B cell (primary cell): ENCODE data around the gene HNRNPU. TPM values are rescaled to one million over a fixed set of nuclear protein-coding genes. Genes with fewer than 3 reads are reported as not detected.

Experiments
- ATAC-seq: fragments of 200-7000 bp; cut with Tn5 transposase; one replicate; pipeline ENCODE4 v1.10.0; 2021; ENCODE audit warnings: low read depth, mild to moderate bottlenecking, moderate number of reproducible peaks, moderate library complexity
- CTCF ChIA-PET: fragments of 350-600 bp; sonication (Branson Sonifier 250); formaldehyde crosslinking; loops from one replicate; lab custom pipeline; 2021; ENCODE audit warnings: antibody characterized with exemption, inconsistent platforms; lab: Charles Lee
- POLR2A ChIA-PET: fragments of 350-600 bp; sonication (Branson Sonifier 250); formaldehyde crosslinking; loops from one replicate; lab custom pipeline; 2021; ENCODE audit warnings: antibody characterized with exemption; lab: Charles Lee
- DNase-seq: peaks from one replicate; pipeline ENCODE4 v3.0.0; 2013
- H2AFZ ChIP-seq: 2 replicates; pipeline ENCODE4 v1.6.1; 2012; ENCODE audit warnings: mild to moderate bottlenecking, low read depth, low read length; ENCODE audit not compliant: insufficient read depth, poor library complexity, severe bottlenecking
- H3K27ac ChIP-seq, 2 donors: 1 replicate in 1 of 2; 2 replicates in 1 of 2; pipeline ENCODE4 v1.5.1; 2012 to 2013; ENCODE audit warnings: low read length in 2 of 2, mild to moderate bottlenecking in 2 of 2, moderate library complexity in 1 of 2
- H3K27me3 ChIP-seq, 4 experiments: fragments of 200-600 bp in 1 of 4; sonication (generic) in 1 of 4; replicated peaks in 1 of 4; 1 replicate in 2 of 4; 2 replicates in 2 of 4; pipeline versions ENCODE4 v1.6.1 to v1.7.0; 2013 to 2016; ENCODE audit warnings: low read length in 3 of 4, mild to moderate bottlenecking in 2 of 4, mixed read lengths in 1 of 4, moderate library complexity in 1 of 4; ENCODE audit not compliant: insufficient read depth in 4 of 4, control insufficient read depth in 3 of 4; ENCODE audit errors: control extremely low read depth in 1 of 4
- H3K36me3 ChIP-seq, 2 experiments: replicated peaks in 1 of 2; 1 replicate in 1 of 2; 2 replicates in 1 of 2; pipeline versions ENCODE4 v1.6.1 to v1.7.1; 2013; ENCODE audit warnings: low read length in 1 of 2; ENCODE audit not compliant: insufficient read depth in 2 of 2, control insufficient read depth in 1 of 2; ENCODE audit errors: control extremely low read depth in 1 of 2, extremely low read depth in 1 of 2
- H3K4me1 ChIP-seq, 2 donors: fragments of 200-600 bp in 1 of 2; sonication (generic) in 1 of 2; 1 replicate in 1 of 2; 2 replicates in 1 of 2; pipeline versions ENCODE4 v1.5.1 to v1.6.1; 2013 to 2017; ENCODE audit warnings: low read length in 2 of 2; ENCODE audit not compliant: control insufficient read depth in 2 of 2, insufficient read depth in 2 of 2
- H3K4me2 ChIP-seq: replicated peaks from 2 replicates; pipeline ENCODE3; 2012; ENCODE audit warnings: mild to moderate bottlenecking, low read depth, low read length; ENCODE audit not compliant: poor library complexity, severe bottlenecking
- H3K4me3 ChIP-seq, 5 experiments: fragments of 200-600 bp in 1 of 5; sonication (generic) in 1 of 5; 1 replicate in 3 of 5; 2 replicates in 2 of 5; pipeline versions ENCODE4 v1.5.1 to v1.7.0; 2011 to 2016; ENCODE audit warnings: low read length in 4 of 5, mild to moderate bottlenecking in 4 of 5, low read depth in 2 of 5, control low read depth in 1 of 5, moderate library complexity in 1 of 5; ENCODE audit not compliant: insufficient read depth in 1 of 5; ENCODE audit errors: control extremely low read depth in 1 of 5, extremely low read depth in 1 of 5
- H3K79me2 ChIP-seq: fragments of 200-600 bp; sonication (generic); one replicate; pipeline ENCODE4 v1.6.0; 2016; ENCODE audit warnings: low read length; ENCODE audit not compliant: control insufficient read depth, insufficient read depth
- H3K9ac ChIP-seq: fragments of 200-600 bp; sonication (generic); 2 replicates; pipeline ENCODE4 v1.6.1; 2017; ENCODE audit warnings: mild to moderate bottlenecking, low read length, moderate library complexity
- H3K9me3 ChIP-seq, 3 donors: one replicate each; pipeline versions ENCODE4 v1.6.1 to v1.7.1; 2013; ENCODE audit warnings: low read length in 2 of 3; ENCODE audit not compliant: control insufficient read depth in 2 of 3, insufficient read depth in 1 of 3; ENCODE audit errors: control extremely low read depth in 1 of 3
- H4K20me1 ChIP-seq: 2 replicates; pipeline ENCODE4 v1.6.0; 2012; ENCODE audit warnings: mild to moderate bottlenecking, low read length; ENCODE audit not compliant: insufficient read depth, control insufficient read depth, poor library complexity, severe bottlenecking
- H3K27ac Mint-ChIP-seq: one replicate; pipeline ENCODE4 v1.8.0; 2021; ENCODE audit warnings: mixed read lengths
- H3K27me3 Mint-ChIP-seq: one replicate; pipeline ENCODE4 v1.8.0; 2021; ENCODE audit warnings: mixed read lengths
- H3K4me1 Mint-ChIP-seq: one replicate; pipeline ENCODE4 v1.8.0; 2021; ENCODE audit warnings: mixed read lengths
- H3K4me3 Mint-ChIP-seq: one replicate; pipeline ENCODE4 v1.8.0; 2021; ENCODE audit warnings: mixed read lengths
- H3K9me3 Mint-ChIP-seq: one replicate; pipeline ENCODE4 v1.8.0; 2022; ENCODE audit warnings: mixed read lengths; ENCODE audit not compliant: insufficient read depth
- EZH2 ChIP-seq: IDR thresholded peaks from 2 replicates; pipeline ENCODE4 v1.6.1; 2012; ENCODE audit warnings: borderline replicate concordance, low read depth, mild to moderate bottlenecking, moderate library complexity, low read length; ENCODE audit not compliant: insufficient read depth, poor library complexity, severe bottlenecking
- WGBS: methylation state at CpG from one replicate; pipeline ENCODE4 v1.1.5; 2013; ENCODE audit warnings: missing lambda C conversion rate; ENCODE audit not compliant: insufficient coverage; 5-methylcytosine and 5-hydroxymethylcytosine counted together
- intact Hi-C: fragments of 100-400 bp; cut with micrococcal nuclease; formaldehyde crosslinking; loops from one replicate; pipeline ENCODE4 v1.10.0; 2022
- polyA plus RNA-seq: library from polyadenylated mRNA; depleted of rRNA; stranded (reverse); fragments of >200 nt; gene quantifications from 2 replicates; pipeline ENCODE4 v1.2.3, GENCODE V29; 2012
- total RNA-seq, 2 donors: library from RNA; stranded (reverse); fragments of 120-200 nt in 1 of 2; gene quantifications; 1 replicate in 1 of 2; 2 replicates in 1 of 2; pipeline versions ENCODE4 v1.2.3 to v1.2.4, GENCODE V29; 2013 to 2022
- TF ChIP-seq, protein P1 (sequence below): fragments of 200-600 bp; IDR thresholded peaks from one replicate; pipeline ENCODE4 v1.8.0; 2022; ENCODE audit warnings: antibody characterized with exemption, mild to moderate bottlenecking

The HNRNPU gene
- total and polyA plus RNA-seq, 2 donors (not counting 1 experiment from before 2014, with no cell fraction given), result 95.2 to 406 TPM

DNA sequence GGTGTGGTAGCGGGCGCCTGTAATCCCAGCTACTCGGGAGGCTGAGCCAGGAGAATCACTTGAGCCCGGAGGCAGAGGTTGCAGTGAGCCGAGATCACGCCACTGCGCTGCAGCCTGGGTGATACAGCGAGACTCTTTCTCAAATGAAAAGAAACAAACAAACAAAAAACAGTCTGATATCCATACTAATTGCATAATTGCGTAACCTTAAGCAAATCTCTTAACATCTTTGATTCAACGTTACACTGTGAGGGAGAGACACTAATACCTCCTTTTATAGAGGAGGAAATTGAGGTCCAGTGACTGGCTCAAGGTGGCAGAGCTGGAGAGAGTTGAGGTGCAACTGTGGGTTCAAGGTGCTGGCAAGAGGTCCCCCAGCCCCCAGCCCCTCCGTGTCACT, 41.5 kb downstream of the HNRNPU start:
- CTCF ChIA-PET, result no interaction called here

DNA sequence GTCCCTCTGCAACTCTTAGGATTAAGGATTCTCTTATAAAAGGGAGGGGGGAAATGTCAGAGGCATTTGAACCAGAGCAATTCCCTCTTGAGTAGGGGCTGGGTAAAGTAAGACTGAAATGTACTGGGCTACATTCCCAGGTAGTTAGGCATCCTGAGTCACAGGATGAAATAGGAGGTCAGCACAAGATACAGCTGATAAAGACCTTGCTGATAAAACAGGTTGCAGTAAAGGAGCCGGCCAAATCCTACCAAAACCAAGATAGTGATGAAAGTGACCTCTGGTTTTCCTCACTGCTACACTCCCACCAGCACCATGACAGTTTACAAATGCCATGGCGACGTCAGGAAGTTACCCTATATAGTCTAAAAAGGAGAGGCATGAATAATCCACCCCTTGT, 43.2 kb downstream of the HNRNPU start:
- H3K27ac Mint-ChIP-seq, result no peak overlapping the region
- Histone ChIP-seq H2AFZ (no peak overlapping the region), H3K4me1 (peaks cover 4 to 8% of the 10 kb centered on the region in 2 donors), H4K20me1 (no peaks in the 10 kb centered on the region), H3K36me3 (no peaks in the 10 kb centered on the region), H3K4me2 (no peak overlapping the region), H3K9ac (no peak overlapping the region), H3K9me3 (no peaks in the 10 kb centered on the region), H3K4me3 (no peak overlapping the region), H3K79me2 (peaks cover under 1% of the 10 kb centered on the region), H3K27ac (no peak overlapping the region), H3K27me3 (no peaks in the 10 kb centered on the region)
- ATAC-seq (no peak), DNase-seq (no peak)
- H3K27me3 Mint-ChIP-seq, result no peaks in the 10 kb centered on the region
- intact Hi-C loops, result no loop called here
- ChIA-PET POLR2A (no interaction called here), CTCF (no interaction called here)
- TF ChIP-seq, protein P1, sequence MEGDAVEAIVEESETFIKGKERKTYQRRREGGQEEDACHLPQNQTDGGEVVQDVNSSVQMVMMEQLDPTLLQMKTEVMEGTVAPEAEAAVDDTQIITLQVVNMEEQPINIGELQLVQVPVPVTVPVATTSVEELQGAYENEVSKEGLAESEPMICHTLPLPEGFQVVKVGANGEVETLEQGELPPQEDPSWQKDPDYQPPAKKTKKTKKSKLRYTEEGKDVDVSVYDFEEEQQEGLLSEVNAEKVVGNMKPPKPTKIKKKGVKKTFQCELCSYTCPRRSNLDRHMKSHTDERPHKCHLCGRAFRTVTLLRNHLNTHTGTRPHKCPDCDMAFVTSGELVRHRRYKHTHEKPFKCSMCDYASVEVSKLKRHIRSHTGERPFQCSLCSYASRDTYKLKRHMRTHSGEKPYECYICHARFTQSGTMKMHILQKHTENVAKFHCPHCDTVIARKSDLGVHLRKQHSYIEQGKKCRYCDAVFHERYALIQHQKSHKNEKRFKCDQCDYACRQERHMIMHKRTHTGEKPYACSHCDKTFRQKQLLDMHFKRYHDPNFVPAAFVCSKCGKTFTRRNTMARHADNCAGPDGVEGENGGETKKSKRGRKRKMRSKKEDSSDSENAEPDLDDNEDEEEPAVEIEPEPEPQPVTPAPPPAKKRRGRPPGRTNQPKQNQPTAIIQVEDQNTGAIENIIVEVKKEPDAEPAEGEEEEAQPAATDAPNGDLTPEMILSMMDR, result no peak
- no peak for TF ChIP-seq EZH2
- H3K9me3 Mint-ChIP-seq, result no peaks in the 10 kb centered on the region
- H3K4me3 Mint-ChIP-seq, result no peak overlapping the region
- WGBS, result no CpG with 5 or more reads among the region's 3 CpGs
- H3K4me1 Mint-ChIP-seq, result peaks cover 9% of the 10 kb centered on the region

More for the DNA sequence above, 41.5 kb downstream of the HNRNPU start:
- H3K4me2 ChIP-seq, result no peak overlapping the region
- no peak overlapping the region for H3K4me3 ChIP-seq
- no peaks in the 10 kb centered on the region for H3K9me3 ChIP-seq
- Mint-ChIP-seq H3K4me1 (no peaks in the 10 kb centered on the region), H3K27ac (no peak overlapping the region), H3K27me3 (no peaks in the 10 kb centered on the region), H3K4me3 (no peak overlapping the region), H3K9me3 (no peaks in the 10 kb centered on the region)
- POLR2A ChIA-PET, result no interaction called here
- 97% methylated on average over 8 of the region's 11 CpGs for WGBS
- no peaks in the 10 kb centered on the region for H4K20me1 ChIP-seq
- TF ChIP-seq, protein P1, result no peak
- TF ChIP-seq EZH2, result no peak
- H3K9ac ChIP-seq, result no peak overlapping the region
- DNase-seq (no peak), ATAC-seq (no peak)
- H3K4me1 ChIP-seq, result no peaks in the 10 kb centered on the region
- no peak overlapping the region for H3K27ac ChIP-seq
- intact Hi-C loops, result no loop called here
- H2AFZ ChIP-seq, result no peak overlapping the region
- H3K36me3 ChIP-seq, result no peaks in the 10 kb centered on the region
- no peaks in the 10 kb centered on the region for H3K79me2 ChIP-seq
- no peaks in the 10 kb centered on the region for H3K27me3 ChIP-seq
